IMR-90 (cell line): ENCODE measurements around the gene EPHA6. TPM values are rescaled to one million over a fixed set of nuclear protein-coding genes. Genes with fewer than 3 reads are reported as not detected.

ENCODE experiments used
- ATAC-seq: fragments of 200-7000 bp; cut with Tn5 transposase; 2 replicates; pipeline ENCODE4 v1.9.1; 2020; ENCODE audit warnings: low read depth, mild to moderate bottlenecking, moderate library complexity
- BruUV-seq: library from RNA; stranded (reverse); fragments of 400-500 nt; replicated peaks from 2 replicates; lab custom pipeline; 2021; lab: Mats Ljungman, UMichigan
- CTCF ChIA-PET: fragments of 300-600 bp; formaldehyde crosslinking; extraction: SDS; loops from one replicate; lab custom pipeline; 2021; ENCODE audit warnings: antibody characterized with exemption; lab: Yijun Ruan, JAX
- POLR2A ChIA-PET: fragments of 300-600 bp; sonication (Branson Sonifier 250); formaldehyde crosslinking; loops from one replicate; lab custom pipeline; 2022; ENCODE audit warnings: antibody characterized with exemption; ENCODE audit not compliant: unreplicated experiment; lab: Charles Lee
- DNase-seq: peaks from one replicate; pipeline ENCODE4 v3.0.0; 2013
- H2AFZ ChIP-seq: replicated peaks from 2 replicates; pipeline ENCODE3; 2013; ENCODE audit warnings: low read length, mild to moderate bottlenecking; ENCODE audit not compliant: poor library complexity
- H2AK5ac ChIP-seq: 2 replicates; pipeline ENCODE4 v1.6.1; 2013; ENCODE audit warnings: low read depth, low read length, inconsistent platforms
- H2AK9ac ChIP-seq: replicated peaks from 2 replicates; pipeline ENCODE3; 2013; ENCODE audit warnings: mild to moderate bottlenecking, low read depth, low read length, moderate library complexity; ENCODE audit not compliant: poor library complexity
- H2BK120ac ChIP-seq: 2 replicates; pipeline ENCODE4 v1.6.1; 2013; ENCODE audit warnings: low read depth, low read length, inconsistent platforms
- H2BK15ac ChIP-seq: 3 replicates; pipeline ENCODE4 v1.6.1; 2013; ENCODE audit warnings: low read depth, low read length, inconsistent platforms
- H2BK20ac ChIP-seq: 2 replicates; pipeline ENCODE4 v1.6.1; 2013; ENCODE audit warnings: low read depth, mild to moderate bottlenecking, inconsistent platforms, low read length, moderate library complexity
- H2BK5ac ChIP-seq: 2 replicates; pipeline ENCODE4 v1.6.1; 2013; ENCODE audit warnings: mild to moderate bottlenecking, low read depth, low read length, inconsistent platforms; ENCODE audit not compliant: poor library complexity, severe bottlenecking
- H3K14ac ChIP-seq: replicated peaks from 2 replicates; pipeline ENCODE4 v1.6.1; 2013; ENCODE audit warnings: low read depth, low read length, inconsistent platforms
- H3K18ac ChIP-seq: 2 replicates; pipeline ENCODE4 v1.6.1; 2013; ENCODE audit warnings: low read depth, low read length, control low read depth
- H3K23ac ChIP-seq: 2 replicates; pipeline ENCODE4 v1.6.1; 2013; ENCODE audit warnings: low read depth, low read length, inconsistent platforms
- H3K27ac ChIP-seq: 2 replicates; pipeline ENCODE4 v1.5.1; 2013; ENCODE audit warnings: mild to moderate bottlenecking, control low read depth, low read length; ENCODE audit not compliant: insufficient read depth
- H3K27me3 ChIP-seq: 2 replicates; pipeline ENCODE4 v1.6.1; 2013; ENCODE audit warnings: low read length; ENCODE audit not compliant: control insufficient read depth, insufficient read depth
- H3K36me3 ChIP-seq: 2 replicates; pipeline ENCODE4 v1.6.1; 2013; ENCODE audit warnings: low read length, mixed read lengths; ENCODE audit not compliant: control insufficient read depth, insufficient read depth
- H3K4ac ChIP-seq: 2 replicates; pipeline ENCODE4 v1.6.1; 2013; ENCODE audit warnings: low read depth, low read length, inconsistent platforms
- H3K4me1 ChIP-seq: 2 replicates; pipeline ENCODE4 v1.6.1; 2013; ENCODE audit warnings: low read length, mixed read lengths; ENCODE audit not compliant: control insufficient read depth, insufficient read depth
- H3K4me2 ChIP-seq: 2 replicates; pipeline ENCODE4 v1.6.1; 2013; ENCODE audit warnings: low read depth, mild to moderate bottlenecking, control low read depth, low read length, moderate library complexity
- H3K4me3 ChIP-seq: 2 replicates; pipeline ENCODE4 v1.5.1; 2013; ENCODE audit warnings: low read depth, mild to moderate bottlenecking, control low read depth, low read length, moderate library complexity; ENCODE audit not compliant: insufficient read depth
- H3K56ac ChIP-seq: 2 replicates; pipeline ENCODE4 v1.6.1; 2013; ENCODE audit warnings: low read length, inconsistent platforms; ENCODE audit not compliant: insufficient read depth; ENCODE audit errors: extremely low read depth
- H3K79me1 ChIP-seq, 2 experiments: 2 replicates each; pipeline ENCODE4 v1.6.1; 2013; ENCODE audit warnings: low read length in 2 of 2, inconsistent platforms in 1 of 2, low read depth in 1 of 2
- H3K9ac ChIP-seq: 2 replicates; pipeline ENCODE4 v1.6.1; 2013; ENCODE audit warnings: low read depth, low read length, control low read depth
- H3K9me1 ChIP-seq: 2 replicates; pipeline ENCODE4 v1.6.1; 2013; ENCODE audit warnings: low read length, inconsistent platforms; ENCODE audit not compliant: insufficient read depth
- H3K9me3 ChIP-seq: 2 replicates; pipeline ENCODE4 v1.6.1; 2013; ENCODE audit warnings: low read length; ENCODE audit not compliant: control insufficient read depth, insufficient read depth
- H4K20me1 ChIP-seq: 2 replicates; pipeline ENCODE4 v1.6.1; 2013; ENCODE audit warnings: low read length, inconsistent platforms; ENCODE audit not compliant: insufficient read depth
- H4K5ac ChIP-seq: 2 replicates; pipeline ENCODE4 v1.6.1; 2013; ENCODE audit warnings: mild to moderate bottlenecking, low read depth, low read length, control low read depth
- H4K8ac ChIP-seq, 2 experiments: 2 replicates each; pipeline ENCODE4 v1.6.1; 2013; ENCODE audit warnings: low read depth in 2 of 2, low read length in 2 of 2, control low read depth in 1 of 2, inconsistent platforms in 1 of 2
- H4K91ac ChIP-seq: 2 replicates; pipeline ENCODE4 v1.6.1; 2013; ENCODE audit warnings: low read depth, low read length, inconsistent platforms; ENCODE audit not compliant: insufficient read depth
- BHLHE40 ChIP-seq: fragments of 150-350 bp; IDR thresholded peaks from 2 replicates; pipeline ENCODE4 v1.6.1; 2016; ENCODE audit warnings: mild to moderate bottlenecking, low read depth, low read length
- CEBPB ChIP-seq: IDR thresholded peaks from 2 replicates; pipeline ENCODE4 v1.6.1; 2012; ENCODE audit warnings: low read depth, low read length, improper control_type of control experiment
- CHD1 ChIP-seq: IDR thresholded peaks from 2 replicates; pipeline ENCODE4 v1.6.1; 2012; ENCODE audit warnings: low read depth, low read length, improper control_type of control experiment
- FOS ChIP-seq: fragments of 150-350 bp; IDR thresholded peaks from 2 replicates; pipeline ENCODE4 v1.6.1; 2016; ENCODE audit warnings: low read depth, low read length
- MAFK ChIP-seq: IDR thresholded peaks from 2 replicates; pipeline ENCODE4 v1.6.1; 2012; ENCODE audit warnings: low read depth, low read length, improper control_type of control experiment
- MXI1 ChIP-seq: IDR thresholded peaks from 2 replicates; pipeline ENCODE4 v1.6.1; 2012; ENCODE audit warnings: low read depth, mild to moderate bottlenecking, low read length, moderate library complexity, borderline replicate concordance
- NFE2L2 ChIP-seq: fragments of 150-350 bp; IDR thresholded peaks from 2 replicates; pipeline ENCODE4 v1.6.1; 2016; ENCODE audit warnings: low read depth, mild to moderate bottlenecking, low read length
- POLR2A ChIP-seq: IDR thresholded peaks from 2 replicates; pipeline ENCODE4 v1.6.1; 2012; ENCODE audit warnings: mild to moderate bottlenecking, low read depth, low read length
- RAD21 ChIP-seq: IDR thresholded peaks from 2 replicates; pipeline ENCODE4 v1.6.1; 2012; ENCODE audit warnings: low read length, improper control_type of control experiment
- RFX5 ChIP-seq: IDR thresholded peaks from 2 replicates; pipeline ENCODE4 v1.8.0; 2012; ENCODE audit warnings: low read depth, mild to moderate bottlenecking, low read length, moderate library complexity
- SMC3 ChIP-seq: fragments of 150-350 bp; IDR thresholded peaks from 2 replicates; pipeline ENCODE4 v1.6.1; 2016; ENCODE audit warnings: low read depth, mild to moderate bottlenecking, antibody characterized with exemption, low read length, moderate library complexity
- WGBS, 2 experiments: methylation state at CpG; one replicate each; pipeline versions ENCODE4 v1.1.5 to v1.1.7; 2013; ENCODE audit warnings: missing lambda C conversion rate in 2 of 2; ENCODE audit not compliant: insufficient read length in 1 of 2; ENCODE audit errors: extremely low coverage in 2 of 2; 5-methylcytosine and 5-hydroxymethylcytosine counted together
- dilution Hi-C: fragments of 300-500 bp; cut with HindIII; formaldehyde crosslinking; loops from one replicate; pipeline ENCODE4 v1.14.3; 2018; ENCODE audit warnings: low sequenced_read_pairs; ENCODE audit not compliant: unreplicated experiment
- in situ Hi-C: fragments of 300-500 bp; cut with MboI; formaldehyde crosslinking; loops from 3 replicates; pipeline ENCODE4 v1.14.3; 2019; ENCODE audit warnings: low sequenced_read_pairs, inconsistent platforms, mixed read lengths
- intact Hi-C: fragments of 100-400 bp; cut with micrococcal nuclease; formaldehyde crosslinking; loops from 2 replicates; pipeline ENCODE4 v1.10.0; 2022
- polyA plus RNA-seq, 3 experiments: library from polyadenylated mRNA; depleted of rRNA; stranded (reverse); fragments of >200 nt; gene quantifications; 2 replicates each; pipeline ENCODE4 v1.2.3, GENCODE V29; 2012; ENCODE audit warnings: low replicate concordance in 1 of 3
- total RNA-seq: library from RNA; depleted of rRNA; stranded (reverse); fragments of >200 nt; gene quantifications from 2 replicates; pipeline ENCODE4 v1.2.3, GENCODE V29; 2012
- TF ChIP-seq, protein P1 (sequence below): fragments of 150-350 bp; IDR thresholded peaks from 2 replicates; pipeline ENCODE4 v1.6.1; 2016; ENCODE audit warnings: low read depth, mild to moderate bottlenecking, low read length, moderate library complexity, borderline replicate concordance
- TF ChIP-seq, protein P2 (sequence below): conservative IDR thresholded peaks from 2 replicates; pipeline ENCODE4 v1.5.1; 2012; ENCODE audit warnings: mild to moderate bottlenecking, low read depth, low read length, improper control_type of control experiment
- TF ChIP-seq, protein P3 (sequence below): fragments of 150-350 bp; IDR thresholded peaks from 2 replicates; pipeline ENCODE4 v1.6.1; 2017; ENCODE audit warnings: mild to moderate bottlenecking, antibody characterized with exemption, low read length, low read depth

EPHA6 gene
- total and polyA plus RNA-seq, 2 of the 4 experiments (the other 2 are of a cell fraction), result not detected

DNA sequence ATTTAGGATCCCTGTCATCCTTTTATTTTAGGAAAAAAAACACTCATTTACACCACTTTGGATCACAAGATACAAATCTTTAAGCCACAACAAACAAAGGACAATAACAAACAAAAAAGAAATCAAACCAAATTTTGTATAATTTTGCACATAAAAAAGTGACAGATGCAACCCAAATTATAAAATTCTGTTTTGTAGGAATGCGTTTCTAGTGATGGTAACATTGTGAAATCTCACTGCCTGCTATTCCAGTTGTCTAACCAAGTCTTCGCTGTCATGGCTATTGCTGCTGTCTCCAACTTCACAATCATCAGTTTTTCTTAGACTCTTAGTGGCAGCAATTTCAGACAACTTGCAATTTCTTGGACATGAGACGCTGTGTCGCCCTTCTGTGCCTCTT is 891.8 kb downstream of the EPHA6 start:
- H3K9ac ChIP-seq, result no peak overlapping the region
- no peak overlapping the region for H4K5ac ChIP-seq
- H2BK5ac ChIP-seq, result no peak overlapping the region
- no peak overlapping the region for H2AK9ac ChIP-seq
- H3K9me3 ChIP-seq, result no peaks in the 10 kb centered on the region
- H4K8ac ChIP-seq, result no peak overlapping the region
- no peak overlapping the region for H3K4me2 ChIP-seq
- H2BK120ac ChIP-seq, result no peak overlapping the region
- H3K36me3 ChIP-seq, result no peaks in the 10 kb centered on the region
- no peaks in the 10 kb centered on the region for H3K79me1 ChIP-seq
- H3K18ac ChIP-seq, result no peak overlapping the region
- H3K4me3 ChIP-seq, result no peak overlapping the region
- no peak overlapping the region for H3K14ac ChIP-seq
- TF ChIP-seq, protein P1, sequence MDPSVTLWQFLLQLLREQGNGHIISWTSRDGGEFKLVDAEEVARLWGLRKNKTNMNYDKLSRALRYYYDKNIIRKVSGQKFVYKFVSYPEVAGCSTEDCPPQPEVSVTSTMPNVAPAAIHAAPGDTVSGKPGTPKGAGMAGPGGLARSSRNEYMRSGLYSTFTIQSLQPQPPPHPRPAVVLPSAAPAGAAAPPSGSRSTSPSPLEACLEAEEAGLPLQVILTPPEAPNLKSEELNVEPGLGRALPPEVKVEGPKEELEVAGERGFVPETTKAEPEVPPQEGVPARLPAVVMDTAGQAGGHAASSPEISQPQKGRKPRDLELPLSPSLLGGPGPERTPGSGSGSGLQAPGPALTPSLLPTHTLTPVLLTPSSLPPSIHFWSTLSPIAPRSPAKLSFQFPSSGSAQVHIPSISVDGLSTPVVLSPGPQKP, result no peak
- TF ChIP-seq BHLHE40, result no peak
- TF ChIP-seq POLR2A, result no peak
- TF ChIP-seq FOS, result no peak
- no peak for TF ChIP-seq RFX5
- no peak for TF ChIP-seq NFE2L2
- TF ChIP-seq SMC3, result no peak
- TF ChIP-seq MAFK, result no peak
- no peak for TF ChIP-seq MXI1
- no peak for TF ChIP-seq CEBPB
- TF ChIP-seq, protein P2, sequence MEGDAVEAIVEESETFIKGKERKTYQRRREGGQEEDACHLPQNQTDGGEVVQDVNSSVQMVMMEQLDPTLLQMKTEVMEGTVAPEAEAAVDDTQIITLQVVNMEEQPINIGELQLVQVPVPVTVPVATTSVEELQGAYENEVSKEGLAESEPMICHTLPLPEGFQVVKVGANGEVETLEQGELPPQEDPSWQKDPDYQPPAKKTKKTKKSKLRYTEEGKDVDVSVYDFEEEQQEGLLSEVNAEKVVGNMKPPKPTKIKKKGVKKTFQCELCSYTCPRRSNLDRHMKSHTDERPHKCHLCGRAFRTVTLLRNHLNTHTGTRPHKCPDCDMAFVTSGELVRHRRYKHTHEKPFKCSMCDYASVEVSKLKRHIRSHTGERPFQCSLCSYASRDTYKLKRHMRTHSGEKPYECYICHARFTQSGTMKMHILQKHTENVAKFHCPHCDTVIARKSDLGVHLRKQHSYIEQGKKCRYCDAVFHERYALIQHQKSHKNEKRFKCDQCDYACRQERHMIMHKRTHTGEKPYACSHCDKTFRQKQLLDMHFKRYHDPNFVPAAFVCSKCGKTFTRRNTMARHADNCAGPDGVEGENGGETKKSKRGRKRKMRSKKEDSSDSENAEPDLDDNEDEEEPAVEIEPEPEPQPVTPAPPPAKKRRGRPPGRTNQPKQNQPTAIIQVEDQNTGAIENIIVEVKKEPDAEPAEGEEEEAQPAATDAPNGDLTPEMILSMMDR, result no peak
- no peak for TF ChIP-seq RAD21
- TF ChIP-seq CHD1, result no peak
- TF ChIP-seq, protein P3, sequence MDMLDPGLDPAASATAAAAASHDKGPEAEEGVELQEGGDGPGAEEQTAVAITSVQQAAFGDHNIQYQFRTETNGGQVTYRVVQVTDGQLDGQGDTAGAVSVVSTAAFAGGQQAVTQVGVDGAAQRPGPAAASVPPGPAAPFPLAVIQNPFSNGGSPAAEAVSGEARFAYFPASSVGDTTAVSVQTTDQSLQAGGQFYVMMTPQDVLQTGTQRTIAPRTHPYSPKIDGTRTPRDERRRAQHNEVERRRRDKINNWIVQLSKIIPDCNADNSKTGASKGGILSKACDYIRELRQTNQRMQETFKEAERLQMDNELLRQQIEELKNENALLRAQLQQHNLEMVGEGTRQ, result no peak
- no peak overlapping the region for H3K4ac ChIP-seq
- dilution Hi-C loops (no loop called here), in situ Hi-C loops (no loop called here), intact Hi-C loops (no loop called here)
- no peak overlapping the region for H3K27ac ChIP-seq
- H3K9me1 ChIP-seq, result no peaks in the 10 kb centered on the region
- H4K91ac ChIP-seq, result no peak overlapping the region
- no peak for DNase-seq
- no peak overlapping the region for H2BK15ac ChIP-seq
- no peak for ATAC-seq
- CTCF ChIA-PET, result interaction anchor here (0.6 kb wide), 1 partner anchor 14 kb away, joined by 3 read pairs; no protein-coding TSS in a partner anchor
- no TSS peak for BruUV-seq
- POLR2A ChIA-PET, result no interaction called here
- H3K4me1 ChIP-seq, result no peaks in the 10 kb centered on the region
- WGBS, 2 experiments, result 29% methylated on average over 1 of the region's 4 CpGs; no CpG with 5 or more reads in 1 of the 2 experiments
- no peak overlapping the region for H2AFZ ChIP-seq
- no peak overlapping the region for H3K56ac ChIP-seq
- H3K27me3 ChIP-seq, result no peaks in the 10 kb centered on the region
- H2AK5ac ChIP-seq, result no peak overlapping the region
- H3K23ac ChIP-seq, result no peak overlapping the region
- no peaks in the 10 kb centered on the region for H4K20me1 ChIP-seq
- H2BK20ac ChIP-seq, result no peak overlapping the region
